ENCODE measurements around the gene CCDC117.

CCDC117 gene

GRCh38 chr22:28837640-28838039 is 65.1 kb downstream of the CCDC117 start:
- DNase-seq (ENCODE audit: extremely low read depth, low read depth), result no peak
- TF ChIP-seq, protein P1, sequence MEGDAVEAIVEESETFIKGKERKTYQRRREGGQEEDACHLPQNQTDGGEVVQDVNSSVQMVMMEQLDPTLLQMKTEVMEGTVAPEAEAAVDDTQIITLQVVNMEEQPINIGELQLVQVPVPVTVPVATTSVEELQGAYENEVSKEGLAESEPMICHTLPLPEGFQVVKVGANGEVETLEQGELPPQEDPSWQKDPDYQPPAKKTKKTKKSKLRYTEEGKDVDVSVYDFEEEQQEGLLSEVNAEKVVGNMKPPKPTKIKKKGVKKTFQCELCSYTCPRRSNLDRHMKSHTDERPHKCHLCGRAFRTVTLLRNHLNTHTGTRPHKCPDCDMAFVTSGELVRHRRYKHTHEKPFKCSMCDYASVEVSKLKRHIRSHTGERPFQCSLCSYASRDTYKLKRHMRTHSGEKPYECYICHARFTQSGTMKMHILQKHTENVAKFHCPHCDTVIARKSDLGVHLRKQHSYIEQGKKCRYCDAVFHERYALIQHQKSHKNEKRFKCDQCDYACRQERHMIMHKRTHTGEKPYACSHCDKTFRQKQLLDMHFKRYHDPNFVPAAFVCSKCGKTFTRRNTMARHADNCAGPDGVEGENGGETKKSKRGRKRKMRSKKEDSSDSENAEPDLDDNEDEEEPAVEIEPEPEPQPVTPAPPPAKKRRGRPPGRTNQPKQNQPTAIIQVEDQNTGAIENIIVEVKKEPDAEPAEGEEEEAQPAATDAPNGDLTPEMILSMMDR (IDR thresholded peaks at IDR 0.05; ENCODE audit: low read depth, low read length), result no peak
